Liver (tissue), 9 donors: ENCODE data around the gene TAF8. TPM values are rescaled to one million over a fixed set of nuclear protein-coding genes. Genes with fewer than 3 reads are reported as not detected.

ENCODE experiments used
- DNase-seq: peaks from one replicate; pipeline ENCODE4 v3.0.0-alpha.2; 2017; ENCODE audit warnings: low spot score
- H3K27ac ChIP-seq, 2 donors: one replicate each; pipeline ENCODE4 v1.7.0; 2013; ENCODE audit warnings: inconsistent platforms in 2 of 2, low read length in 2 of 2, control low read depth in 1 of 2, low read depth in 1 of 2, mild to moderate bottlenecking in 1 of 2
- H3K27me3 ChIP-seq, 4 donors: one replicate each; pipeline versions ENCODE4 v1.6.1 to v1.7.0; 2013; ENCODE audit warnings: low read length in 3 of 4, inconsistent platforms in 1 of 4, mild to moderate bottlenecking in 1 of 4, moderate library complexity in 1 of 4; ENCODE audit not compliant: control insufficient read depth in 4 of 4, insufficient read depth in 4 of 4
- H3K36me3 ChIP-seq, 4 donors: one replicate each; pipeline versions ENCODE4 v1.6.1 to v1.7.0; 2013; ENCODE audit warnings: low read length in 3 of 4, mild to moderate bottlenecking in 3 of 4, low read depth in 1 of 4, moderate library complexity in 1 of 4; ENCODE audit not compliant: control insufficient read depth in 4 of 4, insufficient read depth in 3 of 4
- H3K4me1 ChIP-seq, 4 donors: one replicate each; pipeline versions ENCODE4 v1.6.1 to v1.7.0; 2013; ENCODE audit warnings: low read length in 3 of 4, mild to moderate bottlenecking in 3 of 4, moderate library complexity in 1 of 4; ENCODE audit not compliant: control insufficient read depth in 4 of 4, insufficient read depth in 4 of 4
- H3K4me3 ChIP-seq, 3 donors: one replicate each; pipeline versions ENCODE4 v1.6.1 to v1.7.0; 2013; ENCODE audit warnings: low read length in 3 of 3, control low read depth in 1 of 3, low read depth in 1 of 3, mild to moderate bottlenecking in 1 of 3
- H3K9ac ChIP-seq, 2 donors: one replicate each; pipeline ENCODE4 v1.7.0; 2013; ENCODE audit warnings: low read length in 2 of 2, mild to moderate bottlenecking in 2 of 2, moderate library complexity in 2 of 2, control low read depth in 1 of 2, low read depth in 1 of 2
- H3K9me3 ChIP-seq, 4 donors: one replicate each; pipeline versions ENCODE4 v1.6.1 to v1.7.0; 2013; ENCODE audit warnings: low read length in 3 of 4; ENCODE audit not compliant: control insufficient read depth in 4 of 4
- EGR1 ChIP-seq, 2 donors: IDR thresholded peaks; 2 replicates each; pipeline ENCODE4 v1.6.1; 2016 to 2018; ENCODE audit warnings: antibody characterized with exemption in 2 of 2, low read depth in 2 of 2
- FOXA1 ChIP-seq: IDR thresholded peaks from 2 replicates; pipeline ENCODE4 v1.6.1; 2016; ENCODE audit warnings: antibody characterized with exemption
- FOXA2 ChIP-seq: IDR thresholded peaks from 2 replicates; pipeline ENCODE4 v1.6.1; 2016; ENCODE audit warnings: antibody characterized with exemption
- GABPA ChIP-seq, 2 donors: IDR thresholded peaks in 1 of 2; conservative IDR thresholded peaks in 1 of 2; 2 replicates each; pipeline ENCODE4 v1.6.1; 2016; ENCODE audit warnings: antibody characterized with exemption in 2 of 2, mild to moderate bottlenecking in 1 of 2, moderate library complexity in 1 of 2
- HNF4A ChIP-seq, 2 donors: conservative IDR thresholded peaks; 2 replicates each; pipeline ENCODE4 v1.6.1; 2016; ENCODE audit warnings: antibody characterized with exemption in 2 of 2, mild to moderate bottlenecking in 2 of 2
- JUND ChIP-seq, 2 donors: IDR thresholded peaks; 2 replicates each; pipeline ENCODE4 v1.6.1; 2016; ENCODE audit warnings: antibody characterized with exemption in 2 of 2
- MAX ChIP-seq: IDR thresholded peaks from 2 replicates; pipeline ENCODE4 v1.6.1; 2016; ENCODE audit warnings: antibody characterized with exemption
- NR2F2 ChIP-seq: IDR thresholded peaks from 2 replicates; pipeline ENCODE4 v1.6.1; 2016; ENCODE audit warnings: antibody characterized with exemption
- RAD21 ChIP-seq, 2 donors: IDR thresholded peaks; 2 replicates each; pipeline ENCODE4 v1.6.1; 2016; ENCODE audit warnings: antibody characterized with exemption in 2 of 2, mild to moderate bottlenecking in 2 of 2
- REST ChIP-seq: IDR thresholded peaks from 2 replicates; pipeline ENCODE4 v1.6.1; 2016; ENCODE audit warnings: antibody characterized with exemption, mild to moderate bottlenecking
- RXRA ChIP-seq, 2 donors: IDR thresholded peaks; 2 replicates each; pipeline ENCODE4 v1.6.1; 2017 to 2018; ENCODE audit warnings: antibody characterized with exemption in 2 of 2, mild to moderate bottlenecking in 1 of 2
- SP1 ChIP-seq: IDR thresholded peaks from 2 replicates; pipeline ENCODE4 v1.6.1; 2018; ENCODE audit warnings: antibody characterized with exemption, mild to moderate bottlenecking
- YY1 ChIP-seq: IDR thresholded peaks from 2 replicates; pipeline ENCODE4 v1.6.1; 2016; ENCODE audit warnings: antibody characterized with exemption, mild to moderate bottlenecking
- ZBTB33 ChIP-seq: IDR thresholded peaks from 2 replicates; pipeline ENCODE4 v1.6.1; 2016; ENCODE audit warnings: antibody characterized with exemption
- WGBS: extraction: QIAGEN DNeasy Blood & Tissue Kit; methylation state at CpG from one replicate; pipeline ENCODE4 v1.1.7; 2013; 5-methylcytosine and 5-hydroxymethylcytosine counted together
- polyA plus RNA-seq, 2 donors: library from polyadenylated mRNA; stranded (reverse) in 1 of 2; unstranded in 1 of 2; fragments of 200-250 nt in 1 of 2; fragments of >200 nt in 1 of 2; fragmentation: Nextera tagmentation in 1 of 2; extraction: Ambion mirVana in 1 of 2; gene quantifications; one replicate each; pipeline versions ENCODE4 v1.2.1 to v1.2.3, GENCODE V29; 2013 to 2015
- total RNA-seq, 2 donors: library from RNA; depleted of rRNA; stranded (reverse); fragments of >200 nt; gene quantifications; one replicate each; pipeline ENCODE4 v1.2.3, GENCODE V29; 2014
- TF ChIP-seq, protein P1 (sequence below): fragments of 150-350 bp; IDR thresholded peaks from 2 replicates; pipeline ENCODE4 v1.5.1; 2017; ENCODE audit warnings: improper control_type of control experiment, low read depth, low read length; ENCODE audit not compliant: missing input control
- donor health status: healthy.
- donor health status: healthy.
- donor health status: healthy.
- donor health status: healthy.
- donor health status: healthy.

TAF8 gene
- total and polyA plus RNA-seq, 4 donors = 3.9 to 11.3 (median 7.4) TPM

- Histone ChIP-seq H3K9me3 (no peaks in the 10 kb centered on the region), H3K27ac (no peak overlapping the region), H3K27me3 (no peaks in the 10 kb centered on the region), H3K4me3 (no peak overlapping the region), H3K4me1 (peaks cover 0 to 17% (median 15%) of the 10 kb centered on the region in 4 donors), H3K9ac (no peak overlapping the region), H3K36me3 (no peaks in the 10 kb centered on the region)
- 83% methylated on average over 3 of the region's 3 CpGs for whole genome bisulfite sequencing
- TF ChIP-seq MAX (no peak), GABPA (IDR thresholded peaks at IDR 0.05 in 1 of 2, conservative IDR thresholded peaks at IDR 0.05 in 1 of 2) (no peak), EGR1 (IDR thresholded peaks at IDR 0.05; ENCODE audit: low read depth in 2 of 2) (no peak), NR2F2 (no peak), REST (no peak), SP1 (no peak), FOXA1 (no peak), JUND (IDR thresholded peaks at IDR 0.05) (no peak), ZBTB33 (no peak), RXRA (IDR thresholded peaks at IDR 0.05) (no peak), YY1 (no peak), HNF4A (conservative IDR thresholded peaks at IDR 0.05) (no peak), FOXA2 (no peak)
- TF ChIP-seq, protein P1, sequence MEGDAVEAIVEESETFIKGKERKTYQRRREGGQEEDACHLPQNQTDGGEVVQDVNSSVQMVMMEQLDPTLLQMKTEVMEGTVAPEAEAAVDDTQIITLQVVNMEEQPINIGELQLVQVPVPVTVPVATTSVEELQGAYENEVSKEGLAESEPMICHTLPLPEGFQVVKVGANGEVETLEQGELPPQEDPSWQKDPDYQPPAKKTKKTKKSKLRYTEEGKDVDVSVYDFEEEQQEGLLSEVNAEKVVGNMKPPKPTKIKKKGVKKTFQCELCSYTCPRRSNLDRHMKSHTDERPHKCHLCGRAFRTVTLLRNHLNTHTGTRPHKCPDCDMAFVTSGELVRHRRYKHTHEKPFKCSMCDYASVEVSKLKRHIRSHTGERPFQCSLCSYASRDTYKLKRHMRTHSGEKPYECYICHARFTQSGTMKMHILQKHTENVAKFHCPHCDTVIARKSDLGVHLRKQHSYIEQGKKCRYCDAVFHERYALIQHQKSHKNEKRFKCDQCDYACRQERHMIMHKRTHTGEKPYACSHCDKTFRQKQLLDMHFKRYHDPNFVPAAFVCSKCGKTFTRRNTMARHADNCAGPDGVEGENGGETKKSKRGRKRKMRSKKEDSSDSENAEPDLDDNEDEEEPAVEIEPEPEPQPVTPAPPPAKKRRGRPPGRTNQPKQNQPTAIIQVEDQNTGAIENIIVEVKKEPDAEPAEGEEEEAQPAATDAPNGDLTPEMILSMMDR = no peak
- DNase-seq = no peak
These were observed 9.4 kb upstream of the TAF8 start for GRCh38 chr6:42040856-42041480.

- Histone ChIP-seq H3K4me3 (no peak overlapping the region), H3K36me3 (no peaks in the 10 kb centered on the region), H3K9ac (no peak overlapping the region), H3K27ac (no peak overlapping the region), H3K27me3 (no peaks in the 10 kb centered on the region), H3K4me1 (peaks cover 0 to 22% (median 19%) of the 10 kb centered on the region in 4 donors), H3K9me3 (no peaks in the 10 kb centered on the region)
- DNase-seq = no peak
- WGBS = 71% methylated on average over 7 of the region's 7 CpGs
- no peak for TF ChIP-seq RXRA (IDR thresholded peaks at IDR 0.05)
- no peak for TF ChIP-seq FOXA1
- no peak for TF ChIP-seq FOXA2
- no peak for TF ChIP-seq GABPA (IDR thresholded peaks at IDR 0.05 in 1 of 2, conservative IDR thresholded peaks at IDR 0.05 in 1 of 2)
- no peak for TF ChIP-seq RAD21 (IDR thresholded peaks at IDR 0.05)
- TF ChIP-seq MAX = no peak
- TF ChIP-seq, protein P1 = no peak
- no peak for TF ChIP-seq REST
- no peak for TF ChIP-seq NR2F2
- no peak for TF ChIP-seq YY1
These were observed 8.8 kb upstream of the TAF8 start for GRCh38 chr6:42041481-42042053.
